GM12872 (cell line): ENCODE data around the gene SCTR.

Source experiments
- CTCF ChIP-seq: IDR thresholded peaks from 3 replicates; pipeline ENCODE4 v1.5.1; 2011; ENCODE audit warnings: low read depth, mild to moderate bottlenecking, low read length, moderate library complexity; ENCODE audit not compliant: insufficient read depth

Gene SCTR

GRCh38 chr2:119438726-119439284, 85.5 kb downstream of the SCTR start:
- no peak for TF ChIP-seq CTCF

- no peak for TF ChIP-seq CTCF
These were observed 86.1 kb downstream of the SCTR start for GRCh38 chr2:119438128-119438656.

DNA sequence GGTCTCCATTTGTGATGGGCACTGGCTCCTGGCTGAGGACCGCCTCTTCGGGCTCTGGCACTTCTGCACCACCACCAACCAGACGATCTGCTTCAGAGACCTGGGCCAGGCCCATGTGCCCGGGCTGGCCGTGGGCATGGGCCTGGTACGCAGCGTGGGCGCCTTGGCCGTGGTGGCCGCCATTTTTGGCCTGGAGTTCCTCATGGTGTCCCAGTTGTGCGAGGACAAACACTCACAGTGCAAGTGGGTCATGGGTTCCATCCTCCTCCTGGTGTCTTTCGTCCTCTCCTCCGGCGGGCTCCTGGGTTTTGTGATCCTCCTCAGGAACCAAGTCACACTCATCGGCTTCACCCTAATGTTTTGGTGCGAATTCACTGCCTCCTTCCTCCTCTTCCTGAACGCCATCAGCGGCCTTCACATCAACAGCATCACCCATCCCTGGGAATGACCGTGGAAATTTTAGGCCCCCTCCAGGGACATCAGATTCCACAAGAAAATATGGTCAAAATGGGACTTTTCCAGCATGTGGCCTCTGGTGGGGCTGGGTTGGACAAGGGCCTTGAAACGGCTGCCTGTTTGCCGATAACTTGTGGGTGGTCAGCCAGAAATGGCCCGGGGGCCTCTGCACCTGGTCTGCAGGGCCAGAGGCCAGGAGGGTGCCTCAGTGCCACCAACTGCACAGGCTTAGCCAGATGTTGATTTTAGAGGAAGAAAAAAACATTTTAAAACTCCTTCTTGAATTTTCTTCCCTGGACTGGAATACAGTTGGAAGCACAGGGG, 87.1 kb downstream of the SCTR start:
- TF ChIP-seq CTCF = no peak

- no peak for TF ChIP-seq CTCF
These were observed 88.4 kb downstream of the SCTR start for GRCh38 chr2:119435953-119436297.

DNA sequence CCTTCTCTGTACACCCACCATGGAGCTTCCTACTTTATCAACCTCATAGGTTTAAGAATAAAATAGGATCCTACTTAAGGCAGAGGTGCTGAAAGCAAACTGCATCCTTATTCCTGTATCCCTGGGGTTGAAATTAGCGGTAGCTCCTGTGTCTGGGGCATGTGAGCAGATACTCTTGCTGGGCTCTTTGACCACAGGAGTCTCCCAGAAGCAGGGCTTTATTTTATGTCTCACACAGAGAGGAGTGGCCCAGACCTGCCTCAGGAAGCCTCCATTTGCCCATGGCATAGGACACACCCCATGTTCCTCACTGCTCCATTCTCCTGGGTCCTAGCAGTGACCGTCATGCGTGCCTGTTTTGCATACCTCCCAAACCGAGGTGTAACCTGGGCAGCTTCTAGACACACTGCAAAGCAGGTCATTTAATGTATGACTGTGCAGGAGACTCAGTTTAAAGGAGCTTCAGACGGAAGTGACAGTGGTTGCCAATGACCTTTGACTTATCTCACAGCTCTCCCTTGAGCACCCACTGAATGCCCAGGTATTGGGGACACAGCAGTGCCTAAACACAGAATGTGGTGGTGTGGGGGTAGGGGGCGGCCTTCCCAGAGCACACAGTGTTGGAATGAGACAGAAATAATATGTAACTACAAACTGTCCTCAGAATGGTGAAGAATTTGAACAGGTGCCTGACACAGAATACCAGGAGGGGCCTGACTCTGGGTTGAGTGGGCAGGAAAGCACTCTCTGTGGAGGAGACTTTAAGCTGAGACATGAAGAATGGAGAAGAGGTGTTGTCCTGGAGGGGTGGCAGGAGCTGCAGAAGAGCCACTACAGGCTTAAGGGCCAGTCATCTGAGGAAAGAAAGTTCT, 89.0 kb downstream of the SCTR start:
- no peak for TF ChIP-seq CTCF

- no peak for TF ChIP-seq CTCF
These were observed 89.6 kb downstream of the SCTR start for GRCh38 chr2:119434664-119435063.

GRCh38 chr2:119433636-119434327, 90.5 kb downstream of the SCTR start:
- TF ChIP-seq CTCF = no peak
